Aortic smooth muscle cell (primary cell): ENCODE results near the gene FN3KRP. TPM values are rescaled to one million over a fixed set of nuclear protein-coding genes. Genes with fewer than 3 reads are reported as not detected.

Experiments used
- total RNA-seq: library from RNA; depleted of rRNA; stranded (reverse); fragments of >200 nt; gene quantifications from 2 replicates; pipeline ENCODE4 v1.2.3, GENCODE V29; 2014

Gene FN3KRP
- total RNA-seq = 17.0 and 27.2 TPM in 2 replicates

GRCh38 chr17:82716203-82717010 is at the start of gene FN3KRP:
Gene FN3KRP, plus strand, starts transcription at chr17:82716706. Its CDS starts 50 bp downstream, at chr17:82716756.

GRCh38 chr17:82698065-82698973 is 18.2 kb upstream of the FN3KRP start, which contains the start of gene RAB40B:
Gene RAB40B, minus strand, starts transcription at chr17:82698698. Its CDS starts 102 bp downstream, at chr17:82698596.

GRCh38 chr17:82734987-82735866 is 18.7 kb downstream of the FN3KRP start, which contains the start of gene FN3K:
Gene FN3K, plus strand, starts transcription at chr17:82735615. Its CDS starts 22 bp downstream, at chr17:82735637.

GRCh38 chr17:82751571-82752370 is 35.3 kb downstream of the FN3KRP start, which contains the start of gene TBCD:
Gene TBCD, plus strand, starts transcription at chr17:82752065. Its CDS starts 129 bp downstream, at chr17:82752194.

Other genes starting within 250 kb of the FN3KRP start
- gene FOXK2, start 197.0 kb upstream of the FN3KRP start, total RNA-seq = 25.2 and 25.6 TPM in 2 replicates
- gene WDR45B, start 68.3 kb upstream of the FN3KRP start, total RNA-seq = 36.7 and 41.5 TPM in 2 replicates
- gene RAB40B, start 18.0 kb upstream of the FN3KRP start, total RNA-seq = 7.2 and 8.5 TPM in 2 replicates
- 8.2 and 11.5 TPM in 2 replicates for gene FN3K, start 18.9 kb downstream of the FN3KRP start, total RNA-seq
- 34.1 and 34.6 TPM in 2 replicates for gene TBCD, start 35.4 kb downstream of the FN3KRP start, total RNA-seq
- gene ZNF750, start 123.3 kb downstream of the FN3KRP start, total RNA-seq = not detected in 2 replicates